ENCODE measurements around the gene ZNF277. TPM values are rescaled to one million over a fixed set of nuclear protein-coding genes. Genes with fewer than 3 reads are reported as not detected.
"Not testable (repeated sequence)": the region's sequence is repeated elsewhere in the genome, so short reads cannot be mapped to it uniquely, and the experiment has no call there.

ZNF277 gene
- total RNA-seq, 1 experiment from 2014 or later: 37.4 TPM

DNA sequence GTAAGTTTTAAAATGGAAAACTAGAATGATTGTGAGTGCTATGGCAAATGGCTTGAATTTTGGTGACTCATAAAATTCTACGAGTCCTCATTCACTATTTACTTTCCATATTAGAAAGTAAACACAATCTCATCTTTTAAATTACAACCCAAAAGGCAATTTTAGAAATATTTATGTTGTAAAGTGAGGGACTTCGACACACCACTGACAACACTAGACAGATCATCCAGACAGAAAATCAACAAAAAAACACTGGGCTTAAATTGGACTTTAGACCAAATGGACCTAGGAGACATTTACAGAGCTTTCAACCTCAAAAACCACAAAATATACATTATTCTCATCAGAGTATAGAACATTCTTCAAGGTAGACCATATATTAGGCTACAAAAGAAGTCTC is 30.1 kb downstream of the ZNF277 start:
- Histone ChIP-seq H3K9ac (ENCODE audit: low read length) (no peak overlapping the region), H3K79me2 (ENCODE audit: low read length) (no peaks in the 10 kb centered on the region), H3K9me3 (ENCODE audit: low read length) (no peaks in the 10 kb centered on the region), H2AFZ (ENCODE audit: low read length) (no peak overlapping the region), H3K27me3 (ENCODE audit: low read length) (no peaks in the 10 kb centered on the region; the same call in 1 of the 2 replicates), H3K36me3 (ENCODE audit: insufficient read depth, low read length) (no peaks in the 10 kb centered on the region), H3K4me2 (ENCODE audit: low read depth, low read length, poor library complexity, severe bottlenecking) (no peak overlapping the region), H4K20me1 (ENCODE audit: insufficient read depth, low read depth, low read length) (peaks cover 15% of the 10 kb centered on the region; the same call in 1 of the 2 replicates), H3K27ac (ENCODE audit: low read length) (no peak overlapping the region), H3K4me1 (ENCODE audit: low read length) (no peaks in the 10 kb centered on the region), H3K4me3 (ENCODE audit: low read length) (no peak overlapping the region), H3K9me2 (replicated peaks; ENCODE audit: insufficient read depth, low read length) (no peaks in the 10 kb centered on the region)
- no peak for DNase-seq

DNA sequence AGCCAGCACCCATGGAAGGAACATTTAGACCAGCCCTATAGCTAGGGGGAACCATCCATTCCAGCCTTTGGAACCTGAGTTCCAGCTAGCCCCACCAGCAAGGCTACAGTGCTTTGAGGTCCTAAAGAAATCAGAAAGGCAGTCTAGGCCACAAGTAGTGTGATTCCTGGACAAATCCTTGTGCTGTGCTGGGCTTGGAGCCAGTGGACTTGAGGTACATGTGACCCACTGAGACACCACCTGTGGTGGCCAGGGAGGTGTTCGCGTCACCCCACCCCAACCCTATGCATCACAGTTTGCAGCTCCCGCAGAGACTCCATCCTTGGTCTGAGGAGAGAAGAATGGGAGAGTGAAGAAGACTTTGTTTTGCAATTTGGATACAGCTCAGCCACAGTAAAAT is 31.8 kb downstream of the ZNF277 start:
- Histone ChIP-seq H3K4me1 (ENCODE audit: low read length) (no peaks in the 10 kb centered on the region), H3K79me2 (ENCODE audit: low read length) (no peaks in the 10 kb centered on the region)

GRCh38 chr7:112238852-112239610 is 32.5 kb downstream of the ZNF277 start:
- no peaks in the 10 kb centered on the region for H3K9me2 ChIP-seq (replicated peaks; ENCODE audit: insufficient read depth, low read length)
- H3K27me3 ChIP-seq (ENCODE audit: low read length): no peaks in the 10 kb centered on the region; the same call in 1 of the 2 replicates
- DNase-seq: no peak
- H3K27ac ChIP-seq (ENCODE audit: low read length): no peak overlapping the region
- H3K4me3 ChIP-seq (ENCODE audit: low read length): no peak overlapping the region
- H3K36me3 ChIP-seq (ENCODE audit: insufficient read depth, low read length): no peaks in the 10 kb centered on the region
- peaks cover 3% of the 10 kb centered on the region; the same call in 1 of the 2 replicates for H4K20me1 ChIP-seq (ENCODE audit: insufficient read depth, low read depth, low read length)
- no peak overlapping the region for H2AFZ ChIP-seq (ENCODE audit: low read length)
- H3K9ac ChIP-seq (ENCODE audit: low read length): no peak overlapping the region
- H3K79me2 ChIP-seq (ENCODE audit: low read length): no peaks in the 10 kb centered on the region
- no peaks in the 10 kb centered on the region for H3K4me1 ChIP-seq (ENCODE audit: low read length)
- no peaks in the 10 kb centered on the region for H3K9me3 ChIP-seq (ENCODE audit: low read length)
- no peak overlapping the region for H3K4me2 ChIP-seq (ENCODE audit: low read depth, low read length, poor library complexity, severe bottlenecking)

More for the DNA sequence above, 31.8 kb downstream of the ZNF277 start:
- no peak for DNase-seq
- Histone ChIP-seq H3K4me2 (ENCODE audit: low read depth, low read length, poor library complexity, severe bottlenecking) (no peak overlapping the region), H3K27ac (ENCODE audit: low read length) (no peak overlapping the region), H3K36me3 (ENCODE audit: insufficient read depth, low read length) (no peaks in the 10 kb centered on the region), H2AFZ (ENCODE audit: low read length) (no peak overlapping the region), H3K9me2 (replicated peaks; ENCODE audit: insufficient read depth, low read length) (no peaks in the 10 kb centered on the region), H3K4me3 (ENCODE audit: low read length) (no peak overlapping the region), H3K9ac (ENCODE audit: low read length) (no peak overlapping the region), H4K20me1 (ENCODE audit: insufficient read depth, low read depth, low read length) (peaks cover 7% of the 10 kb centered on the region; the same call in 1 of the 2 replicates), H3K9me3 (ENCODE audit: low read length) (no peaks in the 10 kb centered on the region), H3K27me3 (ENCODE audit: low read length) (no peaks in the 10 kb centered on the region; the same call in 1 of the 2 replicates)

DNA sequence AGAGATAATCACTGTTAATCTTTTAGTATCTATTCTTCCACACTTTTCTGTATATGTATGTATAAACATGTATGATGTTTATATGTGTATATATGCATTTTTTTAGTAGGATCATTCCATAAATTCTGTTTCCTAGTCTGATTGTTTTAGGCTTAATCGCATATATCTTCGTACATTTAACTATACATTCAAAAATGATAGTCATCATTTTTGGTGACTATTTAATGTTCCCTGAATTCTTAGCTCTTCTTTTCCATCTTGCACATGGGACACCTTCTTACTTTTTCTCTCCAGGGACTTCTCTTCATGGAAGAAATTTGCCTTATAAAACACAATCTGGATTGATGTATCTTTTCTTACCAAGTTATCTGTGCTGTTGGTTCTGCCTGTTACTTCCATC is 42.1 kb downstream of the ZNF277 start:
- Histone ChIP-seq H3K9ac (ENCODE audit: low read length) (no peak overlapping the region), H3K9me3 (ENCODE audit: low read length) (no peaks in the 10 kb centered on the region), H3K4me1 (ENCODE audit: low read length) (no peaks in the 10 kb centered on the region), H4K20me1 (ENCODE audit: insufficient read depth, low read depth, low read length) (peaks cover 46% of the 10 kb centered on the region), H3K27ac (ENCODE audit: low read length) (no peak overlapping the region), H3K27me3 (ENCODE audit: low read length) (no peaks in the 10 kb centered on the region), H3K9me2 (replicated peaks; ENCODE audit: insufficient read depth, low read length) (no peaks in the 10 kb centered on the region), H2AFZ (ENCODE audit: low read length) (no peak overlapping the region), H3K79me2 (ENCODE audit: low read length) (no peaks in the 10 kb centered on the region), H3K4me3 (ENCODE audit: low read length) (no peak overlapping the region), H3K4me2 (ENCODE audit: low read depth, low read length, poor library complexity, severe bottlenecking) (no peak overlapping the region), H3K36me3 (ENCODE audit: insufficient read depth, low read length) (no peaks in the 10 kb centered on the region)
- DNase-seq: no peak

DNA sequence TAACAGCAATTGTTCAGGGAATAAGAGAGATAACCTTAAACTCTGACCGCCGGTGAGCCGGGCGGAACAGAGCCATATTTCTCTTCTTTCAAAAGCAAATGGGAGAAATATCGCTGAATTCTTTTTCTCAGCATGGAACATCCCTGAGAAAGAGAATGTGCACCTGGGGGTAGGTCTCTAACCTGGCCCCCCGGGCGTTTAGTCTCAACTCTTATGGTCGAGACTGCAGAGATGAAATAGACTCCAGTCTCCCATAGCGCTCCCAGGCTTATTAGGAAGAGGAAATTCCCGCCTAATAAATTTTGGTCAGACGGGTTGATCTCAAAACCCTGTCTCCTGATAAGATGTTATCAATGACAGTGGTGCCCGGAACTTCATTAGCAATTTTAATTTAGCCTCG is 43.5 kb downstream of the ZNF277 start:
- not testable (repeated sequence) for H3K36me3 ChIP-seq (ENCODE audit: insufficient read depth, low read length); H3K9me2 ChIP-seq (replicated peaks; ENCODE audit: insufficient read depth, low read length)

GRCh38 chr7:112252141-112252540 is 45.6 kb downstream of the ZNF277 start:
- Histone ChIP-seq H3K27ac (ENCODE audit: low read length) (no peak overlapping the region), H3K9ac (ENCODE audit: low read length) (no peak overlapping the region), H3K36me3 (ENCODE audit: insufficient read depth, low read length) (no peaks in the 10 kb centered on the region), H3K4me2 (ENCODE audit: low read depth, low read length, poor library complexity, severe bottlenecking) (no peak overlapping the region), H3K4me1 (ENCODE audit: low read length) (no peaks in the 10 kb centered on the region), H4K20me1 (ENCODE audit: insufficient read depth, low read depth, low read length) (peaks cover 50% of the 10 kb centered on the region), H3K79me2 (ENCODE audit: low read length) (no peaks in the 10 kb centered on the region), H3K9me2 (replicated peaks; ENCODE audit: insufficient read depth, low read length) (no peaks in the 10 kb centered on the region), H3K9me3 (ENCODE audit: low read length) (no peaks in the 10 kb centered on the region), H3K4me3 (ENCODE audit: low read length) (no peak overlapping the region), H3K27me3 (ENCODE audit: low read length) (no peaks in the 10 kb centered on the region), H2AFZ (ENCODE audit: low read length) (no peak overlapping the region)
- DNase-seq: no peak

More for the DNA sequence above, 43.5 kb downstream of the ZNF277 start:
- H3K4me2 ChIP-seq (ENCODE audit: low read depth, low read length, poor library complexity, severe bottlenecking); H3K79me2 ChIP-seq (ENCODE audit: low read length); H3K9ac ChIP-seq (ENCODE audit: low read length); DNase-seq; H3K4me1 ChIP-seq (ENCODE audit: low read length); H3K9me3 ChIP-seq (ENCODE audit: low read length); H3K27me3 ChIP-seq (ENCODE audit: low read length); H3K4me3 ChIP-seq (ENCODE audit: low read length); H2AFZ ChIP-seq (ENCODE audit: low read length); H3K27ac ChIP-seq (ENCODE audit: low read length): not testable (repeated sequence)
- H4K20me1 ChIP-seq (ENCODE audit: insufficient read depth, low read depth, low read length): peaks cover 52% of the 10 kb centered on the region

GRCh38 chr7:112252691-112253090 is 46.2 kb downstream of the ZNF277 start:
- H3K79me2 ChIP-seq (ENCODE audit: low read length): no peaks in the 10 kb centered on the region
- H3K9me3 ChIP-seq (ENCODE audit: low read length): no peaks in the 10 kb centered on the region
- H3K27me3 ChIP-seq (ENCODE audit: low read length): no peaks in the 10 kb centered on the region
- H3K9ac ChIP-seq (ENCODE audit: low read length): no peak overlapping the region
- no peak overlapping the region for H2AFZ ChIP-seq (ENCODE audit: low read length)
- H3K4me3 ChIP-seq (ENCODE audit: low read length): no peak overlapping the region
- no peaks in the 10 kb centered on the region for H3K9me2 ChIP-seq (replicated peaks; ENCODE audit: insufficient read depth, low read length)
- no peaks in the 10 kb centered on the region for H3K4me1 ChIP-seq (ENCODE audit: low read length)
- DNase-seq: no peak
- no peak overlapping the region for H3K4me2 ChIP-seq (ENCODE audit: low read depth, low read length, poor library complexity, severe bottlenecking)
- peaks cover 50% of the 10 kb centered on the region for H4K20me1 ChIP-seq (ENCODE audit: insufficient read depth, low read depth, low read length)
- no peak overlapping the region for H3K27ac ChIP-seq (ENCODE audit: low read length)
- H3K36me3 ChIP-seq (ENCODE audit: insufficient read depth, low read length): no peaks in the 10 kb centered on the region

GRCh38 chr7:112254156-112254555 is 47.7 kb downstream of the ZNF277 start:
- Histone ChIP-seq H3K36me3 (ENCODE audit: insufficient read depth, low read length) (no peaks in the 10 kb centered on the region), H2AFZ (ENCODE audit: low read length) (no peak overlapping the region), H3K4me3 (ENCODE audit: low read length) (no peak overlapping the region), H3K79me2 (ENCODE audit: low read length) (no peaks in the 10 kb centered on the region), H3K9ac (ENCODE audit: low read length) (no peak overlapping the region), H3K9me2 (replicated peaks; ENCODE audit: insufficient read depth, low read length) (no peaks in the 10 kb centered on the region), H3K9me3 (ENCODE audit: low read length) (no peaks in the 10 kb centered on the region), H4K20me1 (ENCODE audit: insufficient read depth, low read depth, low read length) (peaks cover 47% of the 10 kb centered on the region), H3K4me2 (ENCODE audit: low read depth, low read length, poor library complexity, severe bottlenecking) (no peak overlapping the region), H3K27ac (ENCODE audit: low read length) (no peak overlapping the region), H3K27me3 (ENCODE audit: low read length) (no peaks in the 10 kb centered on the region), H3K4me1 (ENCODE audit: low read length) (no peaks in the 10 kb centered on the region)
- no peak for DNase-seq

All from Karpas-422 (cell line).